ENCODE results near the gene NODAL.

The NODAL gene

GRCh38 chr10:70476249-70477035 lies 35.0 kb upstream of the NODAL start:
- DNase-seq (ENCODE audit: insufficient read length, low spot score), result no peak
- TF ChIP-seq POLR2A (IDR thresholded peaks at IDR 0.05; ENCODE audit: low read depth, low read length), result no peak
- FAIRE-seq, result no peak

GRCh38 chr10:70475661-70476060 lies 34.2 kb upstream of the NODAL start:
- peak; percentile 76 for FAIRE-seq
- no peak for TF ChIP-seq POLR2A (IDR thresholded peaks at IDR 0.05; ENCODE audit: low read depth, low read length)
- peak; percentile 78 for DNase-seq (ENCODE audit: insufficient read length, low spot score)

DNA sequence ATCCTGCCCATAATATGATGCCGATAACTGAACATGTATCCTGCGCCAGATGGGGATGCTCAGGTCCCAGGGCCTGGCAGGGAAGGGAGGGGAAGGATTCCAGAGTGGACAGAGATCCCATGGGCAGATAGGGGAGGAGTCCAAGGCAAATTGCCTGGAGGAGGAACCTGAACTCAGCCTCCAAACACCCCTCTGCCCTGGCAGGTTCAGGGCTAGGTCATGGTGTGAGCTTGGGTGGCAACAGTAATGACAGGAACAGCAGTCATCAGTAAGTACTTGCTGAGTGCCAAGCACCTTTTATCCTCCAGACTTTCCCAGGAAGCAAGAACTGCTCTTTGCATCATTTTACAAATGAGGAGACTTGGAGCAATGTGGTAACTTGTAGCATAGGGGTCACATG lies 33.3 kb upstream of the NODAL start:
- no peak for DNase-seq (ENCODE audit: insufficient read length, low spot score)
- no peak for TF ChIP-seq POLR2A (IDR thresholded peaks at IDR 0.05; ENCODE audit: low read depth, low read length)
- no peak for FAIRE-seq

DNA sequence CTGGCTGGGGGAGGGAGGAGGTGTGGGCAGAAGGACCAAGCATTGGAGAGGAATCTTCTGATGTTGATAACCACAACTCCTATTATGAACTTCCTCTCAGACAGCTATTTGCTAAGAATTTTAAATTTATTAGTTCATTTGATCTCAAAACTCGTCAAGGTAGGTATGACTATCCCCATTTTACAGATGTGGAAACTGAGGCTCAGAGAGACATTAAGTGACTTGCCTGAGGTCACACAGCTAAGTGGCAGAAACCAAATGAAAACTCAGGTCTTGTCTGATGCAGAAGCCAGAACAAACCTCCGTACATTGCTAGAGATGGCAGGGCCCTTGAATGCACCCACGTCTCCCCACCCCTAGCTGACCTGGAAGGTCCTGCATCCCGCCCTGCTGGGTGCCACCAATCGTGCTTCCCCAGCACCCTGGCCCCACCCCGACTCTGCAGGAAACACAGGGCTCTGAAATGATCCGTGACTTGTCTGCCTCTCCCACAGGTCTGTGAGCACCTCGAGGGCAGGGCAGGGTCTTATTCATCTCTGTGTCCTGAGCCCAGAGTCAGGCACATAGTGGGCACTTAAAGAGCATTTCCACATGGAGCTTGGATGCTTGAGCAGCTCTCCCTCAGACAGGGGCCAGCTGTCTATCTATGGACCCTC lies 31.4 kb upstream of the NODAL start:
- FAIRE-seq, result no peak

GRCh38 chr10:70466951-70467350 lies 25.5 kb upstream of the NODAL start:
- FAIRE-seq (no peak), DNase-seq (ENCODE audit: insufficient read length, low spot score) (no peak)
- no peak for TF ChIP-seq POLR2A (IDR thresholded peaks at IDR 0.05; ENCODE audit: low read depth, low read length)

More for the DNA sequence above, 31.4 kb upstream of the NODAL start:
- TF ChIP-seq POLR2A (IDR thresholded peaks at IDR 0.05; ENCODE audit: low read depth, low read length), result no peak
- no peak for DNase-seq (ENCODE audit: insufficient read length, low spot score)

- no peak for FAIRE-seq
- no peak for TF ChIP-seq POLR2A (IDR thresholded peaks at IDR 0.05; ENCODE audit: low read depth, low read length)
- DNase-seq (ENCODE audit: insufficient read length, low spot score), result no peak
Measured at GRCh38 chr10:70465832-70466231, 24.4 kb upstream of the NODAL start.

DNA sequence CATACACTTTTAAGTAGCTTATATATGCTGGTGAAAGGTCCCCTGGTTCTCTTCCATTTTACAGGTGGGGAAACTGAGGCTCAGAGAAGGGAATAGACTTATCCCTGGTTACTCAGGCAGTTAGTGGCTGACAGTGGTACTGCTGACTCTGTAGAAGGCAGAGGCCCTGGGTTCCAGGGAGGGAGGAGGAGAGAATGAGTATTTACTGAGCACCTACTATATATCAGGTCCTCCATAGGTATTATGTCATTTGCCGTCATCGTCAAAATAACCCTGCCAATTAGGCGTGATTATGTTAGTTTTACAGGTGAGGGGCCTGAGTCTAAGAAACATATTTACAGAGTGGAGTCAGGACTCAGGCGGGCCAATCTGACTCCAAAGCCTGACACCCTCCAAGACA lies 23.8 kb upstream of the NODAL start:
- FAIRE-seq, result no peak
- no peak for TF ChIP-seq POLR2A (IDR thresholded peaks at IDR 0.05; ENCODE audit: low read depth, low read length)
- no peak for DNase-seq (ENCODE audit: insufficient read length, low spot score)

- peak; percentile 62 for FAIRE-seq
- TF ChIP-seq POLR2A (IDR thresholded peaks at IDR 0.05; ENCODE audit: low read depth, low read length), result no peak
- peak; percentile 89 for DNase-seq (ENCODE audit: insufficient read length, low spot score)
Measured at GRCh38 chr10:70462349-70462984, 21.0 kb upstream of the NODAL start.

DNA sequence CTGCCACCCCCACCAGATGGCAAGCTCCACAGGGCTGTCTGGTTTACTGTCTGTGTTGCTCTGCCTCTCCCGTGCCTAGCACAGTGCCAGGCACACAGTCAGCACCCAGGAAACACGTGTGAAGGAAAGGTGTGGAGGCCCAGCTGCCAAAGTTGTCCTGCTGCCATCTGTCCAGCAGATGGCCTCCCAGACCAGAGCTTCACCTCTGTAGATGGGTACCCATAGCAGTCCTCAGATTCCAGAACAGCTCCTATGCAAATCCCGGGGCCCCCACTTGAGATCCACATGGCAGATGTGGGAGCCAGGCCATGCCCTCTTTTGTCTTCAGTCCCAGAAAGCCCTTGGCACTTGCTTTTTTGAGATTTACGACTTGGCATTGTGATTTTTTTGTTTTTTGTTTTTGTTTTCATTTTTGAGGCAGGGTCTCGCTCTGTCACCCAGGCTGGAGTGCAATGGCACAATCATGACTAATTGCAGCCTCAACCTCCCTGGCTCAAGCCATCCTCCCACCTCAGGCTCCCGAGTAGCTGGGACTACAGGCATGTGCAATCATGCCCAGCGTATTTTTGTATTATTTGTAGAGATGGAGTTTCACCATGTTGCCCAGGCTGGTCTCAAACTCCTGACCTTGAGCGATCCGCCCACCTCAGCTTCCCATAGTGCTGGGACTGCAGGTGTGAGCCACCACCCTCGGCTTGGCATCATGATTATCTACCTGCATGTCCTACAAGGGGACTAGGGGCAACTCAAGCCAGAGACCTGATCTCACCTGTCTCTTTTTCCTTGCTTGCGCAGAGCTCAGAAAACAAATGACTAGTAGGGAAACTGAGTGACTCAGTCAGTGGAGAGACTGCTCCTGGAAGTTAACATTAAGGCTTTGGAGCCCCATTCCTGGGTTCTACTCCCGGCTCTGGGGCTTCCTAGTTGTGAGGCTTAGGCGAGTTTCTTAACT lies 20.2 kb upstream of the NODAL start:
- peak; percentile 85 for DNase-seq (ENCODE audit: insufficient read length, low spot score)
- no peak for TF ChIP-seq POLR2A (IDR thresholded peaks at IDR 0.05; ENCODE audit: low read depth, low read length)
- peak; percentile 15 for FAIRE-seq

- DNase-seq (ENCODE audit: insufficient read length, low spot score), result no peak
- no peak for FAIRE-seq
- no peak for TF ChIP-seq POLR2A (IDR thresholded peaks at IDR 0.05; ENCODE audit: low read depth, low read length)
Measured at GRCh38 chr10:70459774-70460490, 18.5 kb upstream of the NODAL start.

DNA sequence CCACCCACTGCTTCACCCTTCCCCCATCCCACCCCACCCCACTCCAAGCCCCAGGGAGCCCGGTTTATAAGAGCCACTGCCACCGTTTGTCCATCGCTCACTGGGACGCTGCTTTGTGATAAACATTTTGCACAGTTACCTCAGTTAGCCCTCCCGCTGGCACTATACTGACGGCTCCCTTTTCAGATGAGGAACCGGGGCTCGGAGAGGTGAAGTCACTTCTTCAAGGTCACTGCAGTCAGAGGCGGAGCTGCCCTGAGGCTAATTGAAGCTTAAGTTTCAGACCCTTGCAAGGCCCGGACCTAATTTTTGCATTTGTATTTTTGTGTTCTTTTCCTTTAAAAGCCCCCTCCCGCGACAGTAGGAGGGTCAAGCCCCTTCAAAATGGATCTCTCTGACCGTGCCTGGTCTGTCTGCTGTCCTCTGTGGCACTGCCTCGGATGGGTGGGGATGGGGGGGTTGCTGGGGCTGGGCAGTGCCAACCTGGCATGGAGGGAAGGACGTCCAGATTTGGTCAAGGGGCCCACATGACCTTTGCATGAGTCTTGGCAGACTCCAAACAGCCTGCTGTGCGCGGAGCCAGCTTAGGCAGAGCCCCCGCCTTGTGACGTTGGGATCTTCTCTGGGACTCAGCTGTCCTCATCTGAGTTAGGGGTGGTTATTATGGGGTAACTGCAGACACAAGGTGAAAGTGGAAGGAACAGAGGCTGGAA lies 17.7 kb upstream of the NODAL start:
- no peak for DNase-seq (ENCODE audit: insufficient read length, low spot score)
- TF ChIP-seq POLR2A (IDR thresholded peaks at IDR 0.05; ENCODE audit: low read depth, low read length), result no peak
- no peak for FAIRE-seq

- TF ChIP-seq POLR2A (IDR thresholded peaks at IDR 0.05; ENCODE audit: low read depth, low read length), result no peak
- DNase-seq (ENCODE audit: insufficient read length, low spot score), result peak; percentile 95
- no peak for FAIRE-seq
Measured at GRCh38 chr10:70458329-70459060, 17.0 kb upstream of the NODAL start.

Data from H54 (cell line).